Right lobe of liver (tissue), 6 donors: Measurements from ENCODE around the gene MIR17HG. TPM values are rescaled to one million over a fixed set of nuclear protein-coding genes. Genes with fewer than 3 reads are reported as not detected.

Source experiments
- ATAC-seq, 4 donors: fragments of 200-7000 bp; cut with Tn5 transposase; one replicate each; pipeline ENCODE4 v1.9.1; 2020; ENCODE audit warnings: mild to moderate bottlenecking in 4 of 4, moderate library complexity in 4 of 4
- DNase-seq, 3 donors: peaks; one replicate each; pipeline ENCODE4 v3.0.0-alpha.2; 2020
- H3K27ac ChIP-seq, 3 donors: fragments of 200-600 bp; one replicate each; pipeline ENCODE4 v1.8.0; 2022
- H3K27me3 ChIP-seq, 2 donors: fragments of 200-600 bp; one replicate each; pipeline ENCODE4 v1.8.0; 2022
- H3K36me3 ChIP-seq, 4 donors: fragments of 200-600 bp; sonication (generic) in 1 of 4; one replicate each; pipeline versions ENCODE4 v1.5.1 to v1.8.0; 2017 to 2022; ENCODE audit warnings: control low read depth in 1 of 4
- H3K4me1 ChIP-seq, 4 donors: fragments of 200-600 bp; sonication (generic) in 1 of 4; one replicate each; pipeline versions ENCODE4 v1.5.1 to v1.8.0; 2017 to 2022; ENCODE audit warnings: control low read depth in 1 of 4
- H3K4me3 ChIP-seq, 3 donors: fragments of 200-600 bp; one replicate each; pipeline ENCODE4 v1.8.0; 2022
- H3K9me3 ChIP-seq, 4 donors: fragments of 200-600 bp; sonication (generic) in 1 of 4; one replicate each; pipeline versions ENCODE4 v1.5.1 to v1.8.0; 2017 to 2022; ENCODE audit warnings: control low read depth in 1 of 4
- POLR2A ChIP-seq: fragments of 450-650 bp; IDR thresholded peaks from one replicate; pipeline ENCODE4 v1.6.1; 2017; ENCODE audit warnings: antibody characterized with exemption, mild to moderate bottlenecking
- WGBS: methylation state at CpG from one replicate; pipeline ENCODE4 v1.1.6; 2018; ENCODE audit warnings: low coverage, low lambda C conversion rate; ENCODE audit not compliant: insufficient coverage; ENCODE audit errors: missing lambda C conversion rate; 5-methylcytosine and 5-hydroxymethylcytosine counted together
- intact Hi-C, 2 donors: fragments of 100-400 bp; cut with DNase I; formaldehyde crosslinking; loops; one replicate each; pipeline versions ENCODE4 v1.11.2 to v1.14.1; 2022
- total RNA-seq, 6 experiments: library from RNA; depleted of rRNA in 2 of 6; stranded (reverse); fragments of >200 nt in 2 of 6; fragmentation: NEBNext Ultra II Directional in 3 of 6; extraction: Animal tissue kit (Norgen Biotek cat#: 25700) in 3 of 6; gene quantifications; one replicate each; pipeline versions ENCODE4 v1.1.0 to v1.2.4, GENCODE V29; 2016 to 2023
- TF ChIP-seq, protein P1 (sequence below), 4 donors: fragments of 200-600 bp in 3 of 4; fragments of 450-650 bp in 1 of 4; IDR thresholded peaks; one replicate each; pipeline versions ENCODE4 v1.5.1 to v1.8.0; 2016 to 2022; ENCODE audit warnings: antibody characterized with exemption in 4 of 4, mild to moderate bottlenecking in 2 of 4
- donor health status: DM: no; HTN: yes; CAD: no.
- donor health status: DM: no; HTN: no; CAD: no.
- donor health status: DM: no; HTN: no; CAD: no.
- donor health status: DM: no; HTN: yes; CAD: no.
- donor health status: DM: no; HTN: yes; CAD: no.

Gene MIR17HG
- total RNA-seq, 6 experiments from 2014 or later: 1.8 to 3.8 (median 2.4) TPM

GRCh38 chr13:91383836-91384235 lies 36.3 kb downstream of the MIR17HG start:
- intact Hi-C loops: no loop called here
- ATAC-seq (no peak), DNase-seq (no peak)
- no peaks in the 10 kb centered on the region for H3K36me3 ChIP-seq
- H3K27me3 ChIP-seq: no peaks in the 10 kb centered on the region
- no peak for TF ChIP-seq POLR2A
- TF ChIP-seq, protein P1, sequence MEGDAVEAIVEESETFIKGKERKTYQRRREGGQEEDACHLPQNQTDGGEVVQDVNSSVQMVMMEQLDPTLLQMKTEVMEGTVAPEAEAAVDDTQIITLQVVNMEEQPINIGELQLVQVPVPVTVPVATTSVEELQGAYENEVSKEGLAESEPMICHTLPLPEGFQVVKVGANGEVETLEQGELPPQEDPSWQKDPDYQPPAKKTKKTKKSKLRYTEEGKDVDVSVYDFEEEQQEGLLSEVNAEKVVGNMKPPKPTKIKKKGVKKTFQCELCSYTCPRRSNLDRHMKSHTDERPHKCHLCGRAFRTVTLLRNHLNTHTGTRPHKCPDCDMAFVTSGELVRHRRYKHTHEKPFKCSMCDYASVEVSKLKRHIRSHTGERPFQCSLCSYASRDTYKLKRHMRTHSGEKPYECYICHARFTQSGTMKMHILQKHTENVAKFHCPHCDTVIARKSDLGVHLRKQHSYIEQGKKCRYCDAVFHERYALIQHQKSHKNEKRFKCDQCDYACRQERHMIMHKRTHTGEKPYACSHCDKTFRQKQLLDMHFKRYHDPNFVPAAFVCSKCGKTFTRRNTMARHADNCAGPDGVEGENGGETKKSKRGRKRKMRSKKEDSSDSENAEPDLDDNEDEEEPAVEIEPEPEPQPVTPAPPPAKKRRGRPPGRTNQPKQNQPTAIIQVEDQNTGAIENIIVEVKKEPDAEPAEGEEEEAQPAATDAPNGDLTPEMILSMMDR (IDR thresholded peaks at IDR 0.05): no peak
- 45% methylated on average over 4 of the region's 4 CpGs for WGBS
- H3K4me3 ChIP-seq: no peak overlapping the region
- no peak overlapping the region for H3K27ac ChIP-seq
- no peaks in the 10 kb centered on the region for H3K9me3 ChIP-seq
- no peaks in the 10 kb centered on the region for H3K4me1 ChIP-seq

GRCh38 chr13:91384896-91385295 lies 37.4 kb downstream of the MIR17HG start:
- Histone ChIP-seq H3K4me1 (no peaks in the 10 kb centered on the region), H3K9me3 (no peaks in the 10 kb centered on the region), H3K27ac (no peak overlapping the region), H3K4me3 (no peak overlapping the region), H3K36me3 (no peaks in the 10 kb centered on the region), H3K27me3 (no peaks in the 10 kb centered on the region)
- DNase-seq (no peak), ATAC-seq (no peak)
- intact Hi-C loops: no loop called here
- WGBS: 71% methylated on average over 2 of the region's 2 CpGs
- TF ChIP-seq, protein P1 (IDR thresholded peaks at IDR 0.05): no peak
- no peak for TF ChIP-seq POLR2A

- ATAC-seq (no peak), DNase-seq (no peak)
- Histone ChIP-seq H3K9me3 (no peaks in the 10 kb centered on the region), H3K36me3 (no peaks in the 10 kb centered on the region), H3K4me1 (no peaks in the 10 kb centered on the region), H3K27ac (no peak overlapping the region), H3K4me3 (no peak overlapping the region), H3K27me3 (no peaks in the 10 kb centered on the region)
- TF ChIP-seq POLR2A: no peak
- TF ChIP-seq, protein P1 (IDR thresholded peaks at IDR 0.05): no peak
- intact Hi-C loops: no loop called here
- 86% methylated on average over 2 of the region's 2 CpGs for WGBS
These were observed 41.7 kb downstream of the MIR17HG start for GRCh38 chr13:91389186-91389585.

- Histone ChIP-seq H3K4me1 (peaks cover 0 to 11% (median 3%) of the 10 kb centered on the region in 4 donors), H3K27ac (no peak overlapping the region), H3K4me3 (no peak overlapping the region), H3K27me3 (peaks cover 0 to 6% of the 10 kb centered on the region in 2 donors), H3K36me3 (no peaks in the 10 kb centered on the region), H3K9me3 (no peaks in the 10 kb centered on the region)
- 88% methylated on average over 1 of the region's 1 CpG for WGBS
- TF ChIP-seq POLR2A: no peak
- TF ChIP-seq, protein P1 (IDR thresholded peaks at IDR 0.05): no peak
- intact Hi-C loops: no loop called here
- no peak for DNase-seq
- ATAC-seq: no peak
These were observed 50.1 kb downstream of the MIR17HG start for GRCh38 chr13:91397595-91397994.
